Epithelial cell of prostate (primary cell): ENCODE results near the gene ZNHIT1.
A peak's percentile ranks its signal among the peaks of the same experiment; 100 is the strongest.

Source experiments
- DNase-seq: peaks from one replicate; pipeline ENCODE4 v3.0.0-alpha.2; 2011; ENCODE audit warnings: low read depth, low spot score
- H3K27ac ChIP-seq: fragments of 450-650 bp; 2 replicates; pipeline ENCODE4 v1.5.1; 2017; ENCODE audit warnings: mild to moderate bottlenecking

ZNHIT1 gene

DNA sequence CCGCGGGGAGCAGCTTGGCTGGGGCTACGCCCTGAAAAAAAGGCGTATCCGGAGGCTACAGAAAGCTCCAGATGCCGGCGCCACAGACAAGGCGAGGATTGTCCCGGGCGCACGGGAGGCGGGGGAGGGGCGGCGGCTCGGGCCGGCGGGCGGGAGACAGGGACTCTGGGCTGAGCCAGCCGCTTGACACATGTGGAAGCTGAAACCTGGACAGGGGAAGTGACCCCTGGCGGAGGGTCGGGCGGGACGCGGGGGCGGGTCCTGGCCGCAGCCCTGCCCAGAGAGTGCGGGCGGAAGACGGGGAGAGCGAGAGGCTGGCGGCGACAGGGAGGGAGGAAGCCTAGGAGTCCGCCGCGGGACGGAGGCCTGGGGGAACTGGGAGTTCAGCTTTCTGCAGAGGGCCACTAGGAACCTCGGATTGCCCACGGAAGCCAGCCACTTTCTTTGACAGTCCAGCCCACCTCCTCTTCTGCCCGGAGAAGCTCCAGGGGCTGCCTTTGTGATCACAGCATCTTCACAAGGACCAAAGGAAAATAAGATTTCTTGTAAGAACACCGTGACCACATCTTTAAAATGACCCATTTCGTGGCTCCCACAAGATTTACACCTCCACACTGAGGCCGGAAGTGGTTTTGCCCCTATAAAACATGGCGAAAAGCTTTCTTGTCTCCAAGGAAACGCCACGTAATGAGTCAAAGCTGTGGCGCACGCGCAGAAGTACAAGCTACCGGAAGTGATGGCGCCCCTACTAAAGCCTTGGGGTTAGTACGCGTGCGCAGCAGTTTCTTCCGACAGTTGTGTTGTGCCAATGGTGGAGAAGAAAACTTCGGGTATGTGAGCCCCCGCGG is at the start of gene ZNHIT1, which contains the start of gene PLOD3:
TSS of gene ZNHIT1 (plus strand) at position 778 of the 848 bp plus-strand sequence. CDS start at position 809, 31 bp downstream.
TSS of gene PLOD3 (minus strand) at position 194 of the 848 bp plus-strand sequence. CDS start 307 bp downstream, outside the sequence.
- H3K27ac ChIP-seq: peak within 1 kb of the TSS; percentile 86
- DNase-seq: peak; percentile 81

- H3K27ac ChIP-seq: no peak overlapping the region
- no peak for DNase-seq
Measured at GRCh38 chr7:101168412-101169049, 49.4 kb upstream of the ZNHIT1 start.

DNA sequence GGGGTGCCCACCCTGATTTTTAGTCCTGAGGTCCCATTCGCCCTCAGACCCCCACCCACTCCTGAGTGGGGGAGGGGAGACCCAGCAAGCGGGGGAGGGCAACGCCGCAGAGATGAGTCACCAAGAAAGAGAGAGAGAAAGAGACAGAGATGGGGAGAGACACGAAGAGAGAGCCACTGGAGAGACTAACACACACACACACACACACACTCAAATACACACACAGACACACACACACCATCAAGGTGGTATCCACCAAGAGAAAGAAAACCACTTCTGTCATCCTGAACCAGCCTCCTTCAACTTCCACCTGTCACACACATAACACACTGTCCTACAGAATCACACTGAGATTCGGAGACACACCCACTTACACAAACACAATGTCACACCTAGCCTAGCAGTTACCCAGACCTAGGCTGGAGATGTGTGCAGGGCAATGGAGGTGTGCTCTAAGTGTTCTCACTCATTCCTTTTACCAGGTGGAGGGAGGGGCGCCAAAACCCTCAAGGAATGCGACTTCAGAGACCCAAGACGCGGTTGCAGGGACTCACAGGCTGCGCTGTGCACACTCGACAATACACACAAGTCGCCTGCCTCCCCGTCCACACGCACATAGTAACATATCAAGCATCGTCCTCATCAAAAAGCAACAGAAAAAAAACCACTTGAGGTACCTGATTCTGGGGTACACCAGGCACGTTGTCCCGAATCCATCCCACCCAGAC is 48.7 kb upstream of the ZNHIT1 start:
- H3K27ac ChIP-seq: no peak overlapping the region
- no peak for DNase-seq

DNA sequence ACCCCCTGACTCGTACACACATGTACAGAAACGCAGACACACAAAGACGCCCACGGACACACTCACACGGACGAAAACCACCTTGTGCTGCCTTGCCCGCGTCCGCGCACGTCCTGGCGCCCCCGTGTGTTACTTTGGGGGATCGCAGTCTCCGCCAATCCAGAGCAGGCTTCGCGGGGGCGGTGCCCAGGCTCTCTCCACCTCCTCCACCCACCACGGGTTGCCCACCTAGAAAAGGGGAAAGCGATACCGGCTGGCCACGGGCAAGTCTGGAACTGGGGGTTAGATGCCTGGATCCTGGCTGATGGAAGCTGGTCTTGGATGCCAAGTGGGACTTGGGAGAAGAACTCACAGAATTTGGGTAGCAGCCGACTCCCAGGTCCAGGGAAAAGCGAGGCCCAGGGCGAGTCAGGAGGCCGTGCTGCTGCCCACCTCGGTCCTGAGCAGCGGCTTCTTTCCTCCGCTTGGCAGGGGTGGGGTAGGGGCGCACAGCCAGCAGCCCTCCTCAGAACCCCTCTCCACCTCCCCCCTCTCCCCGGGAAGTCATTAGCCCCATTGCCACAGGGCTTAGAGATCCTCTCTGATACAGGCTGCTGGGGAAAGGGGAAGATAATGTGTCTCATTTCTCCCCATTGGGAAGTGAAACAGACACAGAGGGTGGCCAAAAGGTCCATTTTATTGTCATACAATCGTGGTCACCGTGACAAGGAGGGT is 48.0 kb upstream of the ZNHIT1 start:
- no peak overlapping the region for H3K27ac ChIP-seq

GRCh38 chr7:101170617-101171441 is 47.1 kb upstream of the ZNHIT1 start:
- H3K27ac ChIP-seq: no peak overlapping the region
- DNase-seq: no peak

More for the DNA sequence above, 48.0 kb upstream of the ZNHIT1 start:
- no peak for DNase-seq

- no peak for DNase-seq
- no peak overlapping the region for H3K27ac ChIP-seq
Measured at GRCh38 chr7:101171442-101171837, 46.5 kb upstream of the ZNHIT1 start.

DNA sequence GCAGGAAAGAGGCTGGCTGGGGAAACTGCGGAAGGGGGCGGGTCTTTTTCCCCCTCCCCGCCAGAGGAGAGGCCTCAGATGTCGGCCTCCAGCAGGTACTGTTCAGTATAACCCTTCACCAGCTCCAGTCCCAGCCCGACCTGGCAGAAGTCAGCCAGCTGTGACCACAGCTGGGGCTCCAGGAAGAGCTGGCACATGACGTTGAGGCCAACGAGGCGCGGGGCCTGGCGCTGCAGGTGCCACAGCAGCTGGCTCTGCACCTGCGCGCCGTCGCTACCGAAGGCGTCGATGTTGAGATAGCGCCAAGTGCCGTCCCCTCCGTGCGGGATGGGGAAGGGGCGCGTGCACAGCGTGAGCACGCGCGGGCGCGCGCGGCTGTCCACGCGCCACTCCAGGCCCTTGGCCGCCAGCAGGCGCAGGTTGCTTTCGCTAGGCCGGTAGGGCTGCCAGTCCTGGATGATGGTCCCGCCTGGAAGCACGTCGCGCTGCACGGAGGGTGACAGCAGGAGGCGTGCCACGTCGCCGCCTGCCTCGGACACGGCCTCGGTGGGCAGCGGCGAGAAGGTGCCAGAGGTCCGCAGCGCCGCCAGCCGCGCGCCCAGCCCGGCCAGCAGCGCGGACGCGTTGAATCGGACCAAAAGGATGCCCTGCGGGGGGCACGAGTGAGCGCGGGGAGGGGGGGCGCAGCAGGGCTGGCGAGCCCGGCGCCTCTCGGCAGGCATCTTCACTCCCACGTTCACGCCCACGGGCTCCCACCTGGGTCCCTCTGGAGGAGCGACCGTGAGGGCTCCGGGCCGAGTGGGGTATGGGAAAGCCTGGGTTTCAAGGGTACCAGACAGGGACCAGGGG is 45.7 kb upstream of the ZNHIT1 start:
- DNase-seq: no peak
- no peak overlapping the region for H3K27ac ChIP-seq

- no peak for DNase-seq
Measured at GRCh38 chr7:101172854-101173751, 44.9 kb upstream of the ZNHIT1 start.

DNA sequence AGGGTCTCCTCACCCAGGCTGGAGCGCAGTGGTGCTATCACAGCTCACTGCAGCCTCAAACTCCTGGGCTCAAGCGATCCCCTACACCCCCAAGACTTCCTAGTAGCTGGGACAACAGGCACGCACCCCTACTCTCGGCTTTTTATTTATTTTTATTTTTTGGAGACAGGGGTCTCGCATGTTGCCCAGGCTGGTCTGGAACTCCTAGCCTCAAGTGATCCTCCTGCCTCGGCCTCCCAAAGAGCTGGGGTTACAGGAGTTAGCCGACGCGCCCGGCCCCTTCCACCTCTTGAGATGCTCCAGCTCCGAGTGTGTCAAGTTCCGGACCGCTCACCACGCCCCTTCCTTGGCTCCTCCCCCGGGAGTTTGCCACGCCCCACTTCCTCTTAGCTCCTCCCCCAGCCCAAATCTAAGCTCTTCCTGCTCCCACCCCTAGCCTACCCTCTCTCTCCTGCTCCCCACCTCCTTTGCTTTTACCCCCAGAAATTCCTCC is 44.2 kb upstream of the ZNHIT1 start:
- DNase-seq: no peak
- no peak overlapping the region for H3K27ac ChIP-seq

More at GRCh38 chr7:101172854-101173751, 44.9 kb upstream of the ZNHIT1 start:
- H3K27ac ChIP-seq: no peak overlapping the region

- no peak for DNase-seq
- H3K27ac ChIP-seq: no peak overlapping the region
Measured at GRCh38 chr7:101174322-101174854, 43.6 kb upstream of the ZNHIT1 start.

- no peak for DNase-seq
- H3K27ac ChIP-seq: no peak overlapping the region
Measured at GRCh38 chr7:101175664-101176063, 42.3 kb upstream of the ZNHIT1 start.

GRCh38 chr7:101177644-101178043 is 40.3 kb upstream of the ZNHIT1 start:
- no peak for DNase-seq
- no peak overlapping the region for H3K27ac ChIP-seq

GRCh38 chr7:101179117-101179516 is 38.8 kb upstream of the ZNHIT1 start:
- H3K27ac ChIP-seq: no peak overlapping the region
- no peak for DNase-seq

- H3K27ac ChIP-seq: no peak overlapping the region
Measured at GRCh38 chr7:101179713-101180112, 38.3 kb upstream of the ZNHIT1 start.

DNA sequence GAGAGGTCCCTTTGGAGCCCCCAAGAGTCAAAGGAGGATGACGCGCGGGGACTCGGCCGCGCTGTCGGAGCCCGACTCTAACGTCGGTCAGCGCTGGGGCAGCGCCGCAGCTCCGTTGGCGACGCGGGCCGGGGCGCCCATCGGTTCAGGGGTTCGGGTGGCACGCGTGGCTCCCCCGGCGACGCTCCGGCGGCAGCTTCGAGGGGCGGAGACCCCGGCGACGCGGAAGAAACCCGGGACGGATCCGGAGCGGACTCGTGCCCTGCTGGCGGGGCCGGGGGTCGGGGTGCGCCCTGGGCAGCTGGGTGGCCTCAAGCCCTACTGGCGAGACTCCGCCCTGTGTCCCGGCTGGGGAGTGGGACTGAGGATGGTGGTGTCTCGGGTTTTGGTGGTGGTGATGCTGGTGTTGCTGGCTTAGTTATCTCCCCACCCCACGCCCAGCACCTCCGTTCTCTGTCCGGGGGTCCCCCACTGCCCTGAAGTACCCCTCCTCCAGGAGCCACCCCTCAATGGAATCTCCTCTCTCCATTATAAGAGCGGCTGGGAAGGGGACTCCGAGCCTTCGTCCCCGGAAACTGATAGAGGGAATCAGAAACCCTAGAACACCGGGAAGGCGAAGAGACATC is 37.7 kb upstream of the ZNHIT1 start, which contains the start of gene NAT16:
TSS of gene NAT16 (minus strand) at position 164 of the 626 bp plus-strand sequence. CDS start 5,486 bp downstream, outside the sequence.
- no peak within 1 kb of the TSS for H3K27ac ChIP-seq
- DNase-seq: no peak

More at GRCh38 chr7:101179713-101180112, 38.3 kb upstream of the ZNHIT1 start:
- no peak for DNase-seq

- no peak overlapping the region for H3K27ac ChIP-seq
- no peak for DNase-seq
Measured at GRCh38 chr7:101185258-101185839, 32.6 kb upstream of the ZNHIT1 start.
